ENCODE data around the gene DCUN1D5. TPM values are rescaled to one million over a fixed set of nuclear protein-coding genes. Genes with fewer than 3 reads are reported as not detected.

DCUN1D5 gene
- total and polyA plus RNA-seq, 2 experiments from 2014 or later: 75.5 to 182 TPM

- Histone ChIP-seq H3K27me3 (no peaks in the 10 kb centered on the region), H3K4me1 (ENCODE audit: low read depth) (peaks cover 3% of the 10 kb centered on the region), H3K9me3 (ENCODE audit: low read depth) (no peaks in the 10 kb centered on the region), H3K27ac (no peak overlapping the region), H3K4me3 (no peak overlapping the region), H3K36me3 (no peaks in the 10 kb centered on the region)
- peak; percentile 48 for TF ChIP-seq CTCF (IDR thresholded peaks at IDR 0.05; ENCODE audit: low read depth, low read length)
- peak in 1 of 2 donors; percentile 72 for DNase-seq (ENCODE audit: low read depth in 1 of 2, low spot score in 1 of 2)
Measured at GRCh38 chr11:103110391-103110790, 18.4 kb upstream of the DCUN1D5 start.

GRCh38 chr11:103109818-103110388, 17.9 kb upstream of the DCUN1D5 start:
- no peak for TF ChIP-seq CTCF (IDR thresholded peaks at IDR 0.05; ENCODE audit: low read depth, low read length)
- peak overlapping the region; percentile 25 for H3K27ac ChIP-seq
- peaks cover 3% of the 10 kb centered on the region for H3K4me1 ChIP-seq (ENCODE audit: low read depth)
- DNase-seq (ENCODE audit: low read depth in 1 of 2, low spot score in 1 of 2): peak in 1 of 2 donors; percentile 34
- no peaks in the 10 kb centered on the region for H3K9me3 ChIP-seq (ENCODE audit: low read depth)
- no peaks in the 10 kb centered on the region for H3K36me3 ChIP-seq
- peak overlapping the region; percentile 54 for H3K4me3 ChIP-seq
- H3K27me3 ChIP-seq: no peaks in the 10 kb centered on the region

GRCh38 chr11:103108933-103109817, 17.2 kb upstream of the DCUN1D5 start, which contains the start of gene DYNC2H1:
DYNC2H1 (plus strand) TSS chr11:103109426; CDS start chr11:103109575, 149 bp downstream.
- TF ChIP-seq CTCF (IDR thresholded peaks at IDR 0.05; ENCODE audit: low read depth, low read length): peak; percentile 58
- Histone ChIP-seq H3K4me3 (peak within 1 kb of the TSS; percentile 54), H3K9me3 (ENCODE audit: low read depth) (no peaks in the 10 kb centered on the region), H3K27me3 (no peaks in the 10 kb centered on the region), H3K27ac (peak within 1 kb of the TSS; percentile 25), H3K4me1 (ENCODE audit: low read depth) (peaks cover 3% of the 10 kb centered on the region), H3K36me3 (no peaks in the 10 kb centered on the region)
- DNase-seq (ENCODE audit: low read depth in 1 of 2, low spot score in 1 of 2): peak; percentile 95 to 96

- no peak overlapping the region for H3K27ac ChIP-seq
- H3K27me3 ChIP-seq: peaks cover 48% of the 10 kb centered on the region
- no peaks in the 10 kb centered on the region for H3K4me1 ChIP-seq (ENCODE audit: low read depth)
- TF ChIP-seq CTCF (IDR thresholded peaks at IDR 0.05; ENCODE audit: low read depth, low read length): no peak
- DNase-seq (ENCODE audit: low read depth in 1 of 2, low spot score in 1 of 2): no peak
- no peaks in the 10 kb centered on the region for H3K9me3 ChIP-seq (ENCODE audit: low read depth)
- H3K4me3 ChIP-seq: no peak overlapping the region
- H3K36me3 ChIP-seq: no peaks in the 10 kb centered on the region
Measured at GRCh38 chr11:103097279-103097678, 5.3 kb upstream of the DCUN1D5 start.

GRCh38 chr11:103091064-103091800, 728 bp downstream of the DCUN1D5 start:
- Histone ChIP-seq H3K4me3 (peak overlapping the region; percentile 82), H3K9me3 (ENCODE audit: low read depth) (no peaks in the 10 kb centered on the region), H3K27ac (peak overlapping the region; percentile 94), H3K27me3 (peaks cover 30% of the 10 kb centered on the region), H3K4me1 (ENCODE audit: low read depth) (peaks cover 23% of the 10 kb centered on the region), H3K36me3 (no peaks in the 10 kb centered on the region)
- peak; percentile 52 to 69 for DNase-seq (ENCODE audit: low read depth in 1 of 2, low spot score in 1 of 2)
- TF ChIP-seq CTCF (IDR thresholded peaks at IDR 0.05; ENCODE audit: low read depth, low read length): no peak

Data from cardiac muscle cell (in vitro differentiated cells and primary cell).